HG02981 (cell line): ENCODE results near the gene DEGS2.

Experiments used
- ATAC-seq: cut with Tn5 transposase; IDR thresholded peaks from one replicate; pipeline ENCODE4 v1.9.1; 2021; ENCODE audit warnings: mild to moderate bottlenecking, moderate library complexity; ENCODE audit not compliant: unreplicated experiment

The DEGS2 gene

GRCh38 chr14:100098171-100098570 is 61.3 kb downstream of the DEGS2 start:
- no peak for ATAC-seq

- ATAC-seq = no peak
Observed at GRCh38 chr14:100096656-100097055, 62.8 kb downstream of the DEGS2 start.
